ENCODE measurements around the gene COQ10A. TPM values are rescaled to one million over a fixed set of nuclear protein-coding genes. Genes with fewer than 3 reads are reported as not detected.

COQ10A gene
- total RNA-seq, 1 donor from 2014 or later: 20.3 TPM

DNA sequence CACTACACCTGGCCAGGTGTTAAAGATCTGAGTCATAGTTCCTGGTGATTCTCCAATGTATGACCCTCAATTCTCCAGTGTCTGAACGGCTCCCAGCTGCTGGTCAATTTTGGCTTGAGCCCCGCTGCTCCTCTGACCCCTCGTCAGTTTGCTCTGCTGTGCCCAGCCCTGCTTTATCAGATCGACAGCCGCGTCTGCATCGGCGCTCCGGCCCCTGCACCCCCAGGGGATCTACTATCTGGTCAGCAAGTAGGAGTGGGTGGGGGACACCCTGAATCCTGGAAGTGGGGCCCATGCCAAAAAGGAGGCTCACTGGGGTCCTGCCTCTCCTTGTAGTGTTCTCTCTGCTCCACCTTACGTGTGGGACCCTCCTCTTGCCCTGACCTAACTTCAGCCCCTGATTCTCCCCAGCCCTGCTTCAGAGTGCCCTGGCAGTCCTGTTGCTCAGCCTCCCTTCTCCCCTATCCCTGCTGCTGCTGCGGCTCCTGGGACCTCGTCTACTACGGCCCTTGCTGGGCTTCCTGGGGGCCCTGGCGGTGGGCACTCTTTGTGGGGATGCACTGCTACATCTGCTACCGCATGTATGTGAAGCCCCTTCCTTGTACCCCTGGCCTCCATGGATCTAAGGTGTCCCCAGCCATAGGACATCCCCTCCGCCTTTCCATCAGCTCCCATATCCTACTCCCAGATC is 31.9 kb upstream of the COQ10A start:
- no peak overlapping the region for H3K27ac Mint-ChIP-seq (ENCODE audit: unreplicated experiment)
- no peak for DNase-seq (ENCODE audit: low spot score)
- no peaks in the 10 kb centered on the region for H3K4me1 Mint-ChIP-seq (ENCODE audit: unreplicated experiment)
- H3K36me3 Mint-ChIP-seq (ENCODE audit: low read depth, unreplicated experiment): peaks cover 6% of the 10 kb centered on the region
- H3K27me3 Mint-ChIP-seq (ENCODE audit: unreplicated experiment): peaks cover 12% of the 10 kb centered on the region
- no peak overlapping the region for H3K4me3 Mint-ChIP-seq (ENCODE audit: unreplicated experiment)
- no peaks in the 10 kb centered on the region for H3K9me3 Mint-ChIP-seq (ENCODE audit: unreplicated experiment)
- TF ChIP-seq, protein P1, sequence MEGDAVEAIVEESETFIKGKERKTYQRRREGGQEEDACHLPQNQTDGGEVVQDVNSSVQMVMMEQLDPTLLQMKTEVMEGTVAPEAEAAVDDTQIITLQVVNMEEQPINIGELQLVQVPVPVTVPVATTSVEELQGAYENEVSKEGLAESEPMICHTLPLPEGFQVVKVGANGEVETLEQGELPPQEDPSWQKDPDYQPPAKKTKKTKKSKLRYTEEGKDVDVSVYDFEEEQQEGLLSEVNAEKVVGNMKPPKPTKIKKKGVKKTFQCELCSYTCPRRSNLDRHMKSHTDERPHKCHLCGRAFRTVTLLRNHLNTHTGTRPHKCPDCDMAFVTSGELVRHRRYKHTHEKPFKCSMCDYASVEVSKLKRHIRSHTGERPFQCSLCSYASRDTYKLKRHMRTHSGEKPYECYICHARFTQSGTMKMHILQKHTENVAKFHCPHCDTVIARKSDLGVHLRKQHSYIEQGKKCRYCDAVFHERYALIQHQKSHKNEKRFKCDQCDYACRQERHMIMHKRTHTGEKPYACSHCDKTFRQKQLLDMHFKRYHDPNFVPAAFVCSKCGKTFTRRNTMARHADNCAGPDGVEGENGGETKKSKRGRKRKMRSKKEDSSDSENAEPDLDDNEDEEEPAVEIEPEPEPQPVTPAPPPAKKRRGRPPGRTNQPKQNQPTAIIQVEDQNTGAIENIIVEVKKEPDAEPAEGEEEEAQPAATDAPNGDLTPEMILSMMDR (IDR thresholded peaks at IDR 0.05; ENCODE audit: unreplicated experiment): no peak

DNA sequence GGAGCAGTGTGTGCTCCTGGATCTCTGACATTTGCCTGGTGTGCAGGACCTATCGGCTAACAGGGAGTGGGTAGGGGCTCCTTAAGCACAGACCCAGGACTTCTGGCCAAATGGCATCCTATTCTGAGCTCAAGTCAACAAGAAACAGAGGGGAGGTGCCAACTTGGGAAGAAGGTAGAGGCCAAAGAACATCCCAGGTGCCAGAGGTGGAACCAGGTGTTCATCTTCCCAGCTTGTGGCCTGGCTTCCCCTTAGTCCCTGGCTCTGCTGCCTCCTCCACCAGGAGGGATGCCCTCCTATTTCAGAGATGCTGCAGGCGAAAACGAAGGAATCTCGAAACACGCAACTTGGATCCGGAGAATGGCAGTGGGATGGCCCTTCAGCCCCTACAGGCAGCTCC is 30.7 kb upstream of the COQ10A start:
- Mint-ChIP-seq H3K4me3 (ENCODE audit: unreplicated experiment) (no peak overlapping the region), H3K27me3 (ENCODE audit: unreplicated experiment) (peaks cover 13% of the 10 kb centered on the region), H3K36me3 (ENCODE audit: low read depth, unreplicated experiment) (peaks cover 11% of the 10 kb centered on the region), H3K27ac (ENCODE audit: unreplicated experiment) (peak overlapping the region; percentile 13), H3K9me3 (ENCODE audit: unreplicated experiment) (no peaks in the 10 kb centered on the region), H3K4me1 (ENCODE audit: unreplicated experiment) (no peaks in the 10 kb centered on the region)
- TF ChIP-seq, protein P1 (IDR thresholded peaks at IDR 0.05; ENCODE audit: unreplicated experiment): no peak
- no peak for DNase-seq (ENCODE audit: low spot score)

GRCh38 chr12:56236985-56237384 is 29.8 kb upstream of the COQ10A start:
- peaks cover 12% of the 10 kb centered on the region for H3K27me3 Mint-ChIP-seq (ENCODE audit: unreplicated experiment)
- H3K4me3 Mint-ChIP-seq (ENCODE audit: unreplicated experiment): no peak overlapping the region
- H3K9me3 Mint-ChIP-seq (ENCODE audit: unreplicated experiment): no peaks in the 10 kb centered on the region
- H3K4me1 Mint-ChIP-seq (ENCODE audit: unreplicated experiment): no peaks in the 10 kb centered on the region
- H3K27ac Mint-ChIP-seq (ENCODE audit: unreplicated experiment): peak overlapping the region; percentile 25
- peaks cover 20% of the 10 kb centered on the region for H3K36me3 Mint-ChIP-seq (ENCODE audit: low read depth, unreplicated experiment)
- DNase-seq (ENCODE audit: low spot score): no peak
- TF ChIP-seq, protein P1 (IDR thresholded peaks at IDR 0.05; ENCODE audit: unreplicated experiment): no peak

DNA sequence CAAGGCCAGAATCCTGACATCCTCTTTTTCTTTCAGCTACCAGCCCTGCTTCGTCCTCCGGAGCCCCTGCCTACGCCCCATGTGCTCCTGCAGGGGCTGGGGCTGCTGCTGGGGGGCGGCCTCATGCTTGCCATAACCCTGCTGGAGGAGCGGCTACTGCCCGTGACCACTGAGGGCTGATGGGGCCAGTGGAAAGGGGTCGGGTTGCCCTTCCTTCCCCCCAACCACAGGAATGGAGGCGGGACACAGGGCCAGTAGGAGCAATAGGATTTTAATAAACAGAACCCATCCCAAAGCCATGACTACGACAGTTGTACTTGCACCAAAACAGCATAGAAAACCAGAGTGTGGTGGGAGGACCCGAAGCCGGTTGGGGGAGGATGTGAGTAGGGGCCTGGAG is 29.2 kb upstream of the COQ10A start:
- no peak for DNase-seq (ENCODE audit: low spot score)

More for the DNA sequence above, 29.2 kb upstream of the COQ10A start:
- H3K4me1 Mint-ChIP-seq (ENCODE audit: unreplicated experiment): no peaks in the 10 kb centered on the region
- peaks cover 26% of the 10 kb centered on the region for H3K36me3 Mint-ChIP-seq (ENCODE audit: low read depth, unreplicated experiment)
- peaks cover 13% of the 10 kb centered on the region for H3K27me3 Mint-ChIP-seq (ENCODE audit: unreplicated experiment)
- TF ChIP-seq, protein P1 (IDR thresholded peaks at IDR 0.05; ENCODE audit: unreplicated experiment): no peak
- H3K9me3 Mint-ChIP-seq (ENCODE audit: unreplicated experiment): no peaks in the 10 kb centered on the region
- no peak overlapping the region for H3K27ac Mint-ChIP-seq (ENCODE audit: unreplicated experiment)
- H3K4me3 Mint-ChIP-seq (ENCODE audit: unreplicated experiment): no peak overlapping the region
